KMS-11 (cell line): ENCODE results near the gene XPC.
A peak's percentile ranks its signal among the peaks of the same experiment; 100 is the strongest.
"Not testable (repeated sequence)": the region's sequence is repeated elsewhere in the genome, so short reads cannot be mapped to it uniquely, and the experiment has no call there.

ENCODE experiments used
- H2AFZ ChIP-seq: fragments of 200-600 bp; sonication (generic); 2 replicates; pipeline ENCODE4 v1.6.1; 2016; ENCODE audit warnings: antibody characterized with exemption, mixed run types, low read depth
- H3K27ac ChIP-seq: fragments of 200-600 bp; sonication (generic); 2 replicates; pipeline ENCODE4 v1.6.1; 2016; ENCODE audit warnings: mild to moderate bottlenecking, mixed run types
- H3K27me3 ChIP-seq: fragments of 200-600 bp; sonication (generic); 2 replicates; pipeline ENCODE4 v1.6.1; 2017; ENCODE audit warnings: mild to moderate bottlenecking, low read depth, mixed run types, moderate library complexity; ENCODE audit not compliant: insufficient read depth
- H3K36me3 ChIP-seq: fragments of 200-600 bp; sonication (generic); 2 replicates; pipeline ENCODE4 v1.6.1; 2017; ENCODE audit warnings: mild to moderate bottlenecking, mixed run types; ENCODE audit not compliant: insufficient read depth
- H3K4me1 ChIP-seq: fragments of 200-600 bp; sonication (generic); 2 replicates; pipeline ENCODE4 v1.6.1; 2016; ENCODE audit warnings: mild to moderate bottlenecking, low read depth, mixed run types; ENCODE audit not compliant: poor library complexity, severe bottlenecking
- H3K4me2 ChIP-seq: fragments of 200-600 bp; sonication (generic); 2 replicates; pipeline ENCODE4 v1.7.0; 2016; ENCODE audit warnings: mild to moderate bottlenecking, mixed run types
- H3K4me3 ChIP-seq: fragments of 200-600 bp; sonication (generic); IDR thresholded peaks from 2 replicates; pipeline ENCODE4 v1.6.1; 2017; ENCODE audit warnings: low read depth, low read length, mixed read lengths; ENCODE audit not compliant: insufficient read depth
- H3K79me2 ChIP-seq: fragments of 200-600 bp; sonication (generic); 2 replicates; pipeline ENCODE4 v1.6.1; 2016; ENCODE audit warnings: low read depth, mixed run types; ENCODE audit not compliant: insufficient read depth
- H3K9ac ChIP-seq: fragments of 200-600 bp; sonication (generic); 2 replicates; pipeline ENCODE4 v1.6.1; 2016; ENCODE audit warnings: mild to moderate bottlenecking, mixed run types
- H4K20me1 ChIP-seq: fragments of 200-600 bp; sonication (generic); 2 replicates; pipeline ENCODE4 v1.6.1; 2016; ENCODE audit warnings: mild to moderate bottlenecking, mixed run types; ENCODE audit not compliant: insufficient read depth
- TF ChIP-seq, protein P1 (sequence below): fragments of 200-600 bp; sonication (generic); conservative IDR thresholded peaks from 2 replicates; pipeline ENCODE4 v1.6.1; 2017; ENCODE audit warnings: low read depth, mild to moderate bottlenecking, antibody characterized with exemption, low read length, moderate library complexity, mixed read lengths

The XPC gene

DNA sequence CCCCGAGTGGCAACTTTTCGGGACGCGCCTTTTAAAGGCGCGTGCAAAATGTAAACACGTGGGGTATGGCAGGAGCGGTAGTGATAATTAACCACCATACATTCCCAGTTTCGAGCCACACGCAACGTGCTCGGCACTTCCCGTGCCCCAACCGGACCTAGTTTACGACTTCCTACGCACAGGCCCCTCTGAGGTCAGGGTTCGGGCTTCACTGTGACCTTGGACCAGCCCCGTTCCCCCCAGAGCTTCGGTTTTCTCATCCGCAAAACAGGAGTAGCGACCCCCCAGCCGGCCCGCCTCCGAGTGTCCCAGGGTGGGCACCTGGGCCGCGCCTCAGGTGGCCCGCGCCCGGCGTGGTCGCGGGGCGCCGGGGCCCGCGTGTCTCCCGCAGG is 54.2 kb downstream of the XPC start:
- Histone ChIP-seq H3K79me2 (peaks cover 50% of the 10 kb centered on the region), H3K4me3 (no peak overlapping the region), H3K27ac (peak overlapping the region; percentile 89), H4K20me1 (no peaks in the 10 kb centered on the region), H3K27me3 (no peaks in the 10 kb centered on the region), H3K9ac (peak overlapping the region; percentile 92), H3K4me2 (peak overlapping the region; percentile 89; the same call in 1 of the 2 replicates), H3K4me1 (peaks cover 43% of the 10 kb centered on the region), H2AFZ (no peak overlapping the region), H3K36me3 (no peaks in the 10 kb centered on the region)
- TF ChIP-seq, protein P1, sequence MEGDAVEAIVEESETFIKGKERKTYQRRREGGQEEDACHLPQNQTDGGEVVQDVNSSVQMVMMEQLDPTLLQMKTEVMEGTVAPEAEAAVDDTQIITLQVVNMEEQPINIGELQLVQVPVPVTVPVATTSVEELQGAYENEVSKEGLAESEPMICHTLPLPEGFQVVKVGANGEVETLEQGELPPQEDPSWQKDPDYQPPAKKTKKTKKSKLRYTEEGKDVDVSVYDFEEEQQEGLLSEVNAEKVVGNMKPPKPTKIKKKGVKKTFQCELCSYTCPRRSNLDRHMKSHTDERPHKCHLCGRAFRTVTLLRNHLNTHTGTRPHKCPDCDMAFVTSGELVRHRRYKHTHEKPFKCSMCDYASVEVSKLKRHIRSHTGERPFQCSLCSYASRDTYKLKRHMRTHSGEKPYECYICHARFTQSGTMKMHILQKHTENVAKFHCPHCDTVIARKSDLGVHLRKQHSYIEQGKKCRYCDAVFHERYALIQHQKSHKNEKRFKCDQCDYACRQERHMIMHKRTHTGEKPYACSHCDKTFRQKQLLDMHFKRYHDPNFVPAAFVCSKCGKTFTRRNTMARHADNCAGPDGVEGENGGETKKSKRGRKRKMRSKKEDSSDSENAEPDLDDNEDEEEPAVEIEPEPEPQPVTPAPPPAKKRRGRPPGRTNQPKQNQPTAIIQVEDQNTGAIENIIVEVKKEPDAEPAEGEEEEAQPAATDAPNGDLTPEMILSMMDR: no peak

- Histone ChIP-seq H4K20me1 (no peaks in the 10 kb centered on the region), H3K79me2 (peaks cover 46% of the 10 kb centered on the region), H3K36me3 (no peaks in the 10 kb centered on the region), H3K4me1 (peaks cover 50% of the 10 kb centered on the region), H3K27ac (peak overlapping the region; percentile 89), H3K4me3 (peak overlapping the region; percentile 19), H2AFZ (no peak overlapping the region), H3K9ac (peak overlapping the region; percentile 92), H3K4me2 (peak overlapping the region; percentile 89), H3K27me3 (no peaks in the 10 kb centered on the region)
- TF ChIP-seq, protein P1: no peak
These were observed 54.8 kb downstream of the XPC start for GRCh38 chr3:14123308-14124222.

GRCh38 chr3:14122301-14122700 is 56.1 kb downstream of the XPC start:
- peaks cover 62% of the 10 kb centered on the region for H3K4me1 ChIP-seq
- H3K9ac ChIP-seq: peak overlapping the region; percentile 92; the same call in 1 of the 2 replicates
- no peaks in the 10 kb centered on the region for H3K27me3 ChIP-seq
- H3K4me3 ChIP-seq: no peak overlapping the region
- TF ChIP-seq, protein P1: no peak
- peak overlapping the region; percentile 89 for H3K4me2 ChIP-seq
- no peaks in the 10 kb centered on the region for H3K36me3 ChIP-seq
- H2AFZ ChIP-seq: no peak overlapping the region
- peak overlapping the region; percentile 89 for H3K27ac ChIP-seq
- H3K79me2 ChIP-seq: peaks cover 49% of the 10 kb centered on the region
- H4K20me1 ChIP-seq: no peaks in the 10 kb centered on the region

GRCh38 chr3:14121859-14122258 is 56.5 kb downstream of the XPC start:
- no peaks in the 10 kb centered on the region for H3K27me3 ChIP-seq
- H3K36me3 ChIP-seq: no peaks in the 10 kb centered on the region
- no peaks in the 10 kb centered on the region for H4K20me1 ChIP-seq
- H3K9ac ChIP-seq: peak overlapping the region; percentile 29; the same call in 1 of the 2 replicates
- TF ChIP-seq, protein P1: no peak
- peaks cover 66% of the 10 kb centered on the region for H3K4me1 ChIP-seq
- H2AFZ ChIP-seq: no peak overlapping the region
- peaks cover 48% of the 10 kb centered on the region for H3K79me2 ChIP-seq
- H3K27ac ChIP-seq: peak overlapping the region; percentile 89
- peak overlapping the region; percentile 89 for H3K4me2 ChIP-seq
- no peak overlapping the region for H3K4me3 ChIP-seq

GRCh38 chr3:14120921-14121448 is 57.4 kb downstream of the XPC start:
- H3K4me3 ChIP-seq, H3K9ac ChIP-seq, H3K27me3 ChIP-seq, H3K36me3 ChIP-seq, H2AFZ ChIP-seq, H4K20me1 ChIP-seq: not testable (repeated sequence)
- peak overlapping the region; percentile 89 for H3K27ac ChIP-seq
- peak overlapping the region; percentile 89 for H3K4me2 ChIP-seq
- peaks cover 39% of the 10 kb centered on the region for H3K79me2 ChIP-seq
- H3K4me1 ChIP-seq: peaks cover 64% of the 10 kb centered on the region
